Right ventricle myocardium inferior (tissue), 1 donor: ENCODE measurements around the gene STOML1. TPM values are rescaled to one million over a fixed set of nuclear protein-coding genes. Genes with fewer than 3 reads are reported as not detected.

ENCODE experiments used
- ATAC-seq: fragments of 200-7000 bp; cut with Tn5 transposase; one replicate; pipeline ENCODE4 v1.9.1; 2020; ENCODE audit warnings: mild to moderate bottlenecking, moderate library complexity
- DNase-seq: peaks from one replicate; pipeline ENCODE4 v3.0.0; 2021; ENCODE audit errors: missing footprints
- intact Hi-C: fragments of 100-400 bp; cut with DNase I; formaldehyde crosslinking; loops from one replicate; pipeline ENCODE4 v1.11.0; 2022
- total RNA-seq: library from RNA; stranded (reverse); fragmentation: NEBNext Ultra II Directional; extraction: Animal tissue kit (Norgen Biotek cat#: 25700); gene quantifications from one replicate; pipeline ENCODE4 v1.2.1, GENCODE V29; 2021
- donor health status: DM: no; HTN: yes; CAD: no; lungs with severe emphysema.

The STOML1 gene
- total RNA-seq, 1 donor from 2014 or later, result 31.2 TPM

GRCh38 chr15:73954188-73955145 lies 37.6 kb downstream of the STOML1 start:
- intact Hi-C loops, result no loop called here
- ATAC-seq (no peak), DNase-seq (no peak)

DNA sequence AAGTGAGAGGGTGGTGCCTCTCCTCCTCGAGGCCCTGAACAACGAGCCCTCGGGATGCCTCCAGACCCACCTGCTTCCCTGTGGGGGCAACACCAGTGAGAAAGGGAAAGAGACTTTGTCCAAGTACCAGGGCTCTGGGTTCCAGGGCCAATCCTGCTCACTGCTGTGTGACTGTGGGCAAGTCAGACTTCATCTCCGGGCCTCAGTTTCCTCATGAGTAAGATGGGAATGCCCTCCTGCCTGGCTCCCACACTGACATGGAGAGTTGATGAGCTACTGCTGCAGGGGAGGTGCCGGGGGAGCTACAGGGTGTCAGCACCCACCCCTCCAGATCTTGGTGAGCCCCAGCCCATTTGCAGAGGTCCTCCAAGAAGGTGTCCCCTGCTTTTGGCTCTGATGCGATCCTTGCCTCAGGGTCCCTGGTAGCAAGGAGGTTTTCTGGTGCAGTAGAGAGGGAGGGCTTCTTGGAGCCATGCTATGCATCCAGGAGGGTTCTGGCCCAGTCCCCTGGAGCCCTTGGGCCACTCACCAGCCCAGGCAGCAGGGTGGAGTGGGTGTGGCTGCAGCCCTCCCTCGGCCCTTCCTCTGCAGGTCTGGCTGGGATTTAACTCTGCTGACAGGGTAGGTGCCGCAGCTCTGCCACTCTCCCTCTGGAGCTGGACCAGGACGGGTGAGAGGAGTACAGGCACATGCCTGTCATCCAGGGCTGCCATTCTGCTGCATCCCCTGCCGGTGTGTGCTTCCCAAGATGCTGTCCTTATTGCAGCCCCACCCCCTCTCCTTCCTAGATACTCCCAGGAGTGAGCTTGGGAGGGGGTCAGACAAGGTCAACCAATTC lies 39.0 kb downstream of the STOML1 start:
- intact Hi-C loops, result no loop called here
- ATAC-seq, result no peak

DNA sequence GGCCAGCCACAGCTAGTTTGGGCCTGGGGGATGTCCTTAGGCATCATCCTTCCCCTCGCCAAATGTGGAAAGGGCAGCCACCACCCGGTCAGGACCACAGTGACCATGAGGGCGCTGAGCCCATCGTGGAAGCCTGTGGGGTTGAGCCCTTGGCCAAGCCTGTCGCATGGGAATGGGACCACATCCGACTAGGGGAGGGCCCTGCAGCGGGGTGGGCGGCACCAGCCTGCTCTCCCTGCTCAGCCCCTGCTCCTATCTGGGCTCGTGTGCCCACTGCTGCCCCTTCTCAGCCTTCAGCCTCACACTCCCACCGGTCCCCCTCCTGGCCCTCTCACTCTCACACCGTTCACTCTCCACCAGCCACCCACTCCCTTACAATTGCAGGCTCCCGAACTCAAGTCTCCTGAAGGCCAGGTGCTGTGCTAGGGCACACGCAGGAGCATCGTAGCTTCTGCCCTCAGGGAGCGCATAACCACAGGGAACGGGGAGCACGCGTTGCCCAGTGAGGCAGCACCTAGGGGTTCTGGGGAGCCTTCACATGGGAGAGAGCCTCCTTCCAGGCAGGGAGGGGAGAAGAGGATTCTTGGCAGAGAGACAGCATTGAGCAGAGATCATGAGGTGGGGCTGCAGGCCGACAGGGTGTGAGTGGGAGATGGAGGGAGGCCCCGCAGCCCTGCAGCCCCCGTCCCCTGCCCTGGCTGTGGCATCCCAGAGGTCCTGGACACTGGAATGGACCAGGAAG lies 39.8 kb downstream of the STOML1 start:
- no peak for DNase-seq
- no peak for ATAC-seq
- intact Hi-C loops, result no loop called here

More for the DNA sequence above, 39.0 kb downstream of the STOML1 start:
- no peak for DNase-seq

GRCh38 chr15:73951601-73952000 lies 40.5 kb downstream of the STOML1 start:
- DNase-seq, result no peak
- intact Hi-C loops, result loop anchor here (1.0 kb wide), 1 partner anchor 13 kb away; no protein-coding TSS in a partner anchor
- no peak for ATAC-seq

DNA sequence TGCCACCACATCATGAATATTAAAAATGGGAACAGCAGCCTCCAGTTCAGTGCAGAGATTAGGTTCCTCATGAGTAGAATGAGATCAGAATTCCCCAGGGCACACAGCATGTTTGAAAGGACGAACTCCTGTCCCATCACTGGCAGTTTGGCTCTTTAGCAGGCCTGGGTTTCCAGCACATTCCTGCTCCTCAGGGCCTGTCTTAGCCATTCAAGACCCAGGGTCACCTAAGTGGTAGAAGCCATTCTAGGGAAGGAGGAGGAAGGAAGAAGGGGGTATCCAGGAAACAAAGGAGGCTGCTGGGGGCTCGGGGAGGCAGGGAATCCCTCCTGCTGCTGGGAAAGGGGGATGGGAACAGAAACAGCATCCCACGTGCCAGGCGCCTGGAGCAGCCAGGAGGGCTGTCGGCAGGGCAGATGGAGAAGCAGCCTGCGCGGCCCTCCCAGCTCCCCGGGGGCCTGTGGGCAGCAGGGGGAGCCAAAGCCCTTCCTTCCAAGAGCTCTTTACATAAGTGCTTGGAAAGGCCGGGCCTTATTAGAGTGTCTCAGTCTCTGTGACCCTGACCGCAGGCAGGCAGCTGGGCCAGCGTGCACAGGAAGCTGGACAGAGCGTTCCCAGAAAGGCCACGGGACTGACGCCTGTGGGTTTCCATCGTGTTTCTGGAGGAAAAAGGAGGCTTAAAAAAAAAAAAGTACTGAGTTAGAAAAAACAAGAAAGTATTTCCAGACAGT lies 41.1 kb downstream of the STOML1 start:
- DNase-seq, result peak; percentile 95
- intact Hi-C loops, result loop anchor here (1.0 kb wide), 1 partner anchor 13 kb away; no protein-coding TSS in a partner anchor
- peak; percentile 97 for ATAC-seq

- DNase-seq (no peak), ATAC-seq (no peak)
- intact Hi-C loops, result no loop called here
Measured at GRCh38 chr15:73950479-73950830, 41.6 kb downstream of the STOML1 start.

DNA sequence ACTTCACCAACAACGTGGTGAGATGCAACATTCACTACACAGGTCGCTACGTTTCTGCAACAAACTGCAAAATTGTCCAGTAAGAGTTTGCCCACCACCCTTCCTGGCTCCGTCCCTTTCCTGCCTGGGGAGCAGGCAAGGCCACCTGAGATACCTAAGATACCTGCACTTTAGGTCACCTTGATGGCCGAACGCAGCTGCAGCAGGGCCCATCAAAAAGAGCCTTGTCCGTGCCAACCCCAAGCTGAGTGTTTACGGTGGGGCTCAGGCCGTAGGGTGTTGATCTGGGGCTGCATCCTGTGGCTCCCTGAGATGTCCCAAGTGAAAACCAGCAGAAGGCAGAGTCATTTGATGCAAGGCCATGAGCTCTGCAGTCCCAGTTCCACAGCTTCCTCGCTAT lies 42.6 kb downstream of the STOML1 start:
- ATAC-seq (no peak), DNase-seq (no peak)
- intact Hi-C loops, result no loop called here

DNA sequence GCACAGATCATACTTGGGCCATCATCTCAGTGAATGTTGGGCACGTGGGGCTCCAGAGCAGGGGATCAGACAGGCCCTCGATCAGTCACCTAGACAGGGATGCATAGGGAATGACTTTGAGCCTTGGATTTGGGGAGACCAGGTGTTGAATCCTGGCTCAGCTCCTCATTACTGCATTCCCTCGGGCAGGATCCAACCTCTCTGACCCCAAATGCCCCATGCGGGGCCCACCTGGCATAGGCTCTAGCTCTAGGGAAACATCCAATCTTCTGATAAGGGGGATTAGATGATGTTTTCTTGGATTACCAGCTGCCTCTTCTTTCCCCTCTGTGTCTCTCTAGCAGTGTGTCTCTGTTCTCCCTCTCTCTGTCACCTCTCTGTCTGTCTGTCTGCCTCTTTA lies 43.1 kb downstream of the STOML1 start:
- ATAC-seq (no peak), DNase-seq (no peak)
- intact Hi-C loops, result no loop called here

DNA sequence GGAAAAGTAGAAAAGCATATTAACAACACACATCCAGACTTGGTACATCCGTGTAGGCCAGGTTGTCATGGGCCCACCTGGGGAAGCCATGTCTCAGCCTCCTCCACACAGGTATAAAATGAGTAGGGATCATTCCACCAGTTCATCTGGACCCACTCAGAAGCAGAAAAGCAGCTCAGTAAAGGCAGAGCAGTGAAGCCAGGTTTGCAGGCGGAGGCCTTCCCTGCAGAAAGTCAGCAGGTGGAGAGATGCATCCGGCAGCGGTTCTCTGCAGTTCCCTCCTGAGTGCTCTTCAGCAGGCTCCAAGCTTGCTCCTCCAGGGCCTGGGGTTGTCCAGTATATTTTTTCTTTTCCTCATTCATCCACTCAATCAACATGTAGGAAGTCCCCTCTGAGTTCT lies 43.7 kb downstream of the STOML1 start:
- DNase-seq (no peak), ATAC-seq (no peak)
- intact Hi-C loops, result no loop called here

- DNase-seq (no peak), ATAC-seq (no peak)
- intact Hi-C loops, result no loop called here
Measured at GRCh38 chr15:73947651-73948050, 44.4 kb downstream of the STOML1 start.

DNA sequence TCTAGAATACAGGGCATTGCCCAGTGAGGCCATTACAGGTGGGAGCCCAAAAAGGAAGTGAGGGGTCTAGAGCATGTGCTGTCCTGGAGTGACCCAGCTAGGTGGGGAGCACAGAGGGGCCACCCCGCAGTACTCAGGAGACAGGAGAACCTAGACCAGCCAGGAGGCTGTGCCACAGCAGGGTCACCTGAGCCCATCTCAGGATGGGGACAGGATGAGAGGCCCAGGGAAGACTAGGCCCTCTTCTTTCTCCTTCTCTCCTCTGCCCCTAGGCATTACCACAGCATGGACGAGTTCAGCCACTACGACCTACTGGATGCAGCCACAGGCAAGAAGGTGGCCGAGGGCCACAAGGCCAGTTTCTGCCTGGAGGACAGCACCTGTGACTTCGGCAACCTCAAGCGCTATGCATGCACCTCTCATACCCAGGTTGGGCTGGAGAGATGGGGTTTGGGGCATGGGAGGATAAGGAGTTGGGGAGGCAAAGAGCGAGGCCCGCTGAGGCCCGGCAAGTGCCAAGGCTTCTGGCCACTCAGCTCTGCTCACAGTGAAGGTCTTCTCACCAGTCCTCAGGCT lies 45.2 kb downstream of the STOML1 start:
- intact Hi-C loops, result no loop called here
- no peak for ATAC-seq
- DNase-seq, result no peak

- no peak for DNase-seq
Measured at GRCh38 chr15:73946046-73946721, 45.9 kb downstream of the STOML1 start.

DNA sequence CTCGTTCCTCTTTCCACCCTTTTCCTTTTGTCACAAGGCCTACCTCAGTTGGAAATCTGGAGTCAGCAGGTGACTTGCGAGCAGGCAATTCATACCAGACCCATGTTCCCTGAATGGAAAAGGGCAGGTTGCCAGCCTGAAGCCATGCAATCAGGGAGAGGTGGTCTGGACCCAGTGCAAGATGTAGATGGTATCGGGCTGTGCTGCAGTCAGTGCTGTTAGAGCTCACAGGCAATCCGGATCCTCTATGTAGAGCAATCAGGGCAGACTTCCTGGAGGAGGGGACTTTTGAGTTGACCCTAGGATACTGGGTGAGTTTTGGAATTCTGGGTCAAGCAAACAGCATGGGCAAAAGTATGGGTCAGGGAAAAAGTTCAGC lies 47.0 kb downstream of the STOML1 start:
- DNase-seq, result no peak
- intact Hi-C loops, result no loop called here
- no peak for ATAC-seq

More at GRCh38 chr15:73946046-73946721, 45.9 kb downstream of the STOML1 start:
- intact Hi-C loops, result no loop called here
- ATAC-seq, result no peak

- intact Hi-C loops, result no loop called here
- ATAC-seq (peak; percentile 24), DNase-seq (no peak)
Measured at GRCh38 chr15:73944161-73945129, 47.6 kb downstream of the STOML1 start.

- no peak for ATAC-seq
- intact Hi-C loops, result no loop called here
- DNase-seq, result no peak
Measured at GRCh38 chr15:73942751-73943270, 49.3 kb downstream of the STOML1 start.
